NK-92 (cell line): ENCODE results near the gene FNIP1.
"Not testable (repeated sequence)": the region's sequence is repeated elsewhere in the genome, so short reads cannot be mapped to it uniquely, and the experiment has no call there.

Source experiments
- DNase-seq: peaks from one replicate; lab custom pipeline; 2025; ENCODE audit not compliant: unreplicated experiment; lab: John Stamatoyannopoulos, UW

The FNIP1 gene

DNA sequence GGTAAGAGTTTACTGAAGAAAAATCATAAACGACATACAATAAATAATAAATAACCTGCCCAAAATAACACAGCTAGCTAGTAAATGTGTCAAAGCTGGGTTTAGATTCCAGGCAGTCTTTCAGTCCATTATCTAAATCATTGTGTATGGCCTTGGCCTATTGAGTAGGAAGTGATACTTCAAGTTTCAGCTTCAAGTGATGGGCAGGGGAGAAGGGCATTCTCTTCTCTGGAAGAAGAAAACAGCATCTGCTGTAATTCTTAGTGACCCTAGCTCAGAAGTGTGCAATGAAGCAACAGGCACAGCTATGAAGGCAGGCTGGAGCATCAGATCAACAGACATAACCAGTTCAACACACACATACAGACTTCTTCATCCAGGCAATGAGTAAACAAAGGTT is 42.5 kb downstream of the FNIP1 start:
- no peak for DNase-seq

DNA sequence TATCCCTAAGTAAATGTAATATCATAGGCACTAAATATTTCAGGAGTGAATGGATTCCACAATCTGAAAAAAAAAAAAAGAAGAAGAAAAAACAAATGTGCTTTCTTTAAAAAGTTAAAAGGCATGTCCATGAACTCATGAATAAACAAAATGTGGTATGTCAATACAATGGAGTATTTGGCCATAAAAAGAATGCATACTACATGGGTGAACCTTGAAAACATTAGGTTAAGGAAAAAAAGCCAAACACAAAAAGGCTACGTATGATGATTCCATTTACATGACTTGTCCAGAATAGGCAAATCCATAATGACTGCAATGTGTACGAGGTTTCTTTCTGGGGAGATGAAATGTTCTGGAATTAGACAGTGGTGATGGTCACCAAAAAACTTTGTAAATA is 45.3 kb downstream of the FNIP1 start:
- no peak for DNase-seq

DNA sequence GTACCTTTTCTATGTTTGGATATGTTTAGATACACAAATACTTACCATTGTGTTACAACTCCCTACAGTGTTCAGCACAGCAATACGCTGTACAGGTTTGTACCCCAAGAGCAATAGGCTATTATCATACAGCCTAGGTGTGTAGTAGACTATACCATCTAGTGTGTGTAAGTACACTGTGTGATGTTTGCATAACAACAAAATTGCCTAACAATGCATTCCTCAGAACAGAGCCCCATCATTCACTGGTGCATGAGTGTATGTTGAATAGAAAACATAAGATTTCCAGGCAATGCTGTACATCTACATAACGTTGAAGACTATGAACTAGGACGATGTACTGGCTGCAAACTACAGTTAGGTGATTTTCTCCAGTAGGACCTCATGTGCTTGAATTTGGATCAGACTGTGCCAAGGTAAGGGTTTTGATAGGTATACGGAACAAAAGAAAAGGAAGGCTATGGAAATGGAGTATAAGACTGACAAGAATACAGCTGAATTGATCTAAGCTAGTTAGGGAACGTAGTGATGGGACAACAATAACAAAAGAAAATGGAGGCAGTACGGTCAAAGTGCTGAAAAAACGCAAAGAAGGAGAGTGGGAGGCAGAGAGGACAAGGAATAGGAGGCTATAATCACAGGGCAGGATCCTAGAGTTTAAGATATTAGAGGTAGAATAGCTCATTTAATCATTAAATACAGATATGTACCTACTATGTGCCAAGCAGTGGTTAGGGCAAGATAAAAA is 46.9 kb downstream of the FNIP1 start:
- DNase-seq, result no peak

DNA sequence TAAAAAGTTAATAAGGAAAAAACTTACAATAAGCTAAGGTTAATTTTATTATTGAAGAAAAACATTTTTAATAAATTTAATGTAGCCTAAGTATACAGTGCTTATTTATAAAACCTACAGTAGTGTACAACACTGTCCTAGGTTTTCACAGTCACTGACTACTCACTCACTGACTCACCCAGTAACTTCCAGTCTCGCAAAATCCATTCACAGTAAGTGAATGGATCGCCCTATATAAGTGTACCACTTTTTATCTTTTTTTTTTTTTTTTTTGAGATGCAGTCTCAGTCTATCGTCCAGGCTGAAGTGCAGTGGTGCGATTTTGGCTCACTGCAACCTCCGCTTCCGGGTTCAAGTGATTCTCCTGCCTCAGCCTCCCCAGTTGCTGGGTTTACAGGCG is 47.7 kb downstream of the FNIP1 start:
- no peak for DNase-seq

GRCh38 chr5:131747180-131748105 is 49.4 kb downstream of the FNIP1 start:
- DNase-seq, result no peak

- DNase-seq, result no peak
Observed at GRCh38 chr5:131746423-131746822, 50.4 kb downstream of the FNIP1 start.

- no peak for DNase-seq
Observed at GRCh38 chr5:131745703-131746102, 51.1 kb downstream of the FNIP1 start.

- no peak for DNase-seq
Observed at GRCh38 chr5:131745155-131745554, 51.7 kb downstream of the FNIP1 start.

DNA sequence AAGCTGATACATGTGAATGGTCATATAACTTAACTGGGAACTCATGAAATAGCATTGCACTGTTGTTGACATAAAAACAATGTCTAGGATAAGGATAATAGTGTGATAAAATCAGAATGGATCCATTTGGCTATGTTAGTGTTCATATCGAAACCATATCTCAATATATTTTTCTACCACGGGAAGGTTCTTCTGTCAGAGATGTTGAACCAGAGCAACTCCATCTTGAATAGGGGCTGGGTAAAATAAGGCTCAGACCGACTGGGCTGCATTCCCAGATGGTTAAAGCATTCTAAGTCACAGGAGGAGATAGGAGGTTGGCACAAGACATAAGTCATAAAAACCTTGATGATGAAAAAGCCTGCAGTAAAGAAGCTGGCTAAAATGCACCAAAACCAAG is 56.3 kb downstream of the FNIP1 start:
- no peak for DNase-seq

DNA sequence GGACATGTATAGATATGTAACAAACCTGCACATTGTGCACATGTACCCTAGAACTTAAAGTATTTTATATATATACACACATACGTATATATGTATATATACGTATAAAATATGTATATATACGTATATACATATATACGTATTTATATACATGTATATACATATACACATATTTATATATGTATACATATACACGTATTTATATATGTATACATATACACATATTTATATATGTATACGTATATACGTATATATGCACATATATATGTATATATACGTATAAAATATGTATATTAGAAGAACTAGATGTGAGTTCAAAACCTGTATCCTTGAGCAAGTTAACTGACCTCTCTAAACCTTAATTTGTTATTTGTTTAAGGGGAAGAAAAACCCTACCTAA is 61.4 kb downstream of the FNIP1 start:
- DNase-seq, result no peak

GRCh38 chr5:131734939-131735338 is 61.9 kb downstream of the FNIP1 start:
- not testable (repeated sequence) for DNase-seq

- not testable (repeated sequence) for DNase-seq
Observed at GRCh38 chr5:131729292-131729691, 67.5 kb downstream of the FNIP1 start.

DNA sequence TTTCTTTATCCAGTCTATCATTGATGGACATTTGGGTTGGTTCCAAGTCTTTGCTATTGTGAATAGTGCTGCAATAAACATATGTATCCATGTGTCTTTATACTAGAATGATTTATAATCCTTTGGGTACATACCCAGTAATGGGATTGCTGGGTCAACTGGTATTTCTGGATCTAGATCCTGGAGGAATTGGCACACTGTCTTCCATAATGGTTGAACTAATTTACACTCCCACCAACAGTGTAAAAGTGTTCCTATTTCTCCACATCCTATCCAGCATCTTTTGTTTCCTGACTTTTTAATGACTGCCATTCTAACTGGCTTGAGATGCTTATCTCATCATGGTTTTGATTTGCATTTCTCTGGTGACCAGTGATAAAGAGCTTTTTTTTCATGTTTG is 72.7 kb downstream of the FNIP1 start:
- DNase-seq, result not testable (repeated sequence)

- no peak for DNase-seq
Observed at GRCh38 chr5:131720714-131721113, 76.1 kb downstream of the FNIP1 start.

DNA sequence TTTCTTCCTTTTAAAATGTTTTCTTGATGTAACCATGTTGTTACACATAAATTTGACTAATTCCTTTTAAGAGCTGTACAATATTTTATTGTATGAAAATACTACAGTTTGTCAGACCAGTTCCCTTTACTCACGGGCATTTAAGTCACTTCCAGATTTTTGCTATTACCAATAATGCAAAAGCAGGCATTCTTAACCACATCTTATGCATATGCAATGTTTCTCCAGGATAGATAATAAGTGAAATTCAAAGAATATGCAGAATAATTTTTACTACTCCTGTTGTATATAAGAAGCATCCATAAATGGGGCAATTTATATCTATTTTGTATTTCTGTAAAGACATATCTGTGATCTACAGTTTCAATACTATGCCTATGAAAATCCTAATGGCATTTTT is 77.3 kb downstream of the FNIP1 start:
- no peak for DNase-seq

GRCh38 chr5:131718487-131719014 is 78.3 kb downstream of the FNIP1 start:
- DNase-seq, result no peak

GRCh38 chr5:131717164-131717563 is 79.7 kb downstream of the FNIP1 start:
- DNase-seq, result not testable (repeated sequence)

GRCh38 chr5:131716650-131717049 is 80.2 kb downstream of the FNIP1 start:
- no peak for DNase-seq

DNA sequence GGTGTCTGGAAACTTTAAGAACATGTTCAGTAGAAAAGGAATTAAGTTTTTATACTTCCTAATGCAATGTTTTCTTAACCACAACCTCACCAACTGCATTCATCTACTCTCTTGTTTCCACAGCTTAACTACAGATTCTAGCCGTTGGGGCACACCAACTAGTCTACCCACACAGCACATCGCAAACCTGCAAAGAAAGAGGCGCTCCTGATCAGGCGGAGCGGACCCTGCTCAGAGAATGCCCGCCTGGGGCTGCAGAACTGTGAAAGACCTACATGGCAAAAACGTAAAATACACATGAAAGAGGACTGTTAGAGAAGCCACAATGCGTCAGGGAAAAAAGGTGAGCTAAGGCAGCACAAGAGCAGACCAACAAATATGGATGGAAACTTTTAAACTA is 86.4 kb downstream of the FNIP1 start:
- no peak for DNase-seq

DNA sequence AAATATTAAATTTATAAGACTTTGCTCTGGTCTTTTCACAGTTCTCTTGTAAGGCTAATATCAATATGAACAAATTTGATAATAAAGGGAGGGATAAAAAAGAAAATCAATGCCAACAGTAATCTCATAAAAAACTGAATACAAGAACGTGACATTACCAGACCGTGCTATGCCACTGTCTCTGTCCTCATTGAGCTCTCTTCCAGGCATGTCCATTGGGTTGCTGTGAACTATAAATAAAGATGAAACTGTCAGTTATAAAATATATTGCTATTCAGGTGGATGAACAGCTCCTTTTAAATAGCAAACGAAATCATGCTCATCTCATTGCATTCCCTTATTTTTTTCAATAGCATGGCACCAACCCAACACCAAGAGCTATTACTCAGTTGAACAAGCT is 87.8 kb downstream of the FNIP1 start:
- no peak for DNase-seq

GRCh38 chr5:131706281-131706680 is 90.5 kb downstream of the FNIP1 start:
- DNase-seq, result no peak

DNA sequence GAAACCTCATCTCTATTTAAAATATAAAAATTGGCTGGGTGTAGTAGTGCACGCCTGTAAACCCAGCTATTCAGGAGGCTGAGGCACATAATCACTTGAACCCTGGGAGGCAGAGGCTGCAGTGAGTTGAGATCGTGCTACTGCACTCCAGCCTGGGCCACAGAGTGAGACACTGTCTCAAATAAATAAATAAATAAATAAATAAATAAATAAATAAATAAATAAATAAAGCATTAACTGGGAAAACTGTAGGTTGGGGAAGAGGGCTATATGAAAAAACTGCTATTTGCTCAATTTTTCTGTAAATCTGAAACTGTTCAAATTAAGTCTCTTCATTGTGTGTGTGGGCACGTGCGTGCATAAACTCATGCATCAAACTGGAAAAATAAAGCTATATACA is 101.9 kb downstream of the FNIP1 start:
- DNase-seq, result no peak
